ENCODE measurements around the gene L3MBTL1.
"Not testable (repeated sequence)": the region's sequence is repeated elsewhere in the genome, so short reads cannot be mapped to it uniquely, and the experiment has no call there.

Gene L3MBTL1

DNA sequence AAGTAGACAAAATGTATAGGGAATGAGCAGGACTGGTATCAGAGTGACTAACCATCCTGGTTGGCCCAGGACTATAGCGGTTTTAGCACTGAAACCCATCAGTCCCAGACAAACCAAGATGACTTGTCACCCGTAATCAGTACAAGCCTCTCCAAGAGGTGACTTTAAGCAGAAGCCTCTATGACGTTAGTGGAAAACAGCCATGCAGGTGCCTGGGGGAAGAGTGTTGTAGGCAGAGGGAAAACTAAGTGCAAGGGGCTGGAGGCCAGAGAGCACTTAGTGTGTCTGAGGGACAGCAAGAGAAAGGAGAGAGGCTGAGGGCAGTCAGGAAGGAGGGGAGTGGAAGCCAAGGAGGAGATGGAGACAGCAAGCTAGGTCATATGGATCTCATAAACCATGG is 53.5 kb downstream of the L3MBTL1 start:
- no peak for DNase-seq

DNA sequence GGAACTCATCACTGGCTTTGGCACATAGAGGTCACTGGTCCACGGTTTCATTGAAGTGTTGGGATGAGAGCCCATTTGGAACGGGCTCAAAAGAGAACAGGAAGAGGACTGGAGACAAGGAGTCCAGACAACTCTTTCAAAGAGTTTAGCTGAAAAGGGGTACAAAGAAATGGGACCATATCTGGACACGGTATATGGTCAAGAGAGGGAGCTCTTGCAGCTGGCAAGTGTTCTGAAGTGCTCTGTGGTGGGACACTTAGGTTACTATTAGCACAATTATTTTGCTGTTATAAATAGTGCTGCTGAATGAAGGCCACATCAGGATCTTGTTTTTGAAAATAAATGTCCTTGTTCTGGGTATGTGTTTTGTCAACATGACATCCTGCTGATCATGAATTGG is 55.9 kb downstream of the L3MBTL1 start:
- DNase-seq, result no peak

DNA sequence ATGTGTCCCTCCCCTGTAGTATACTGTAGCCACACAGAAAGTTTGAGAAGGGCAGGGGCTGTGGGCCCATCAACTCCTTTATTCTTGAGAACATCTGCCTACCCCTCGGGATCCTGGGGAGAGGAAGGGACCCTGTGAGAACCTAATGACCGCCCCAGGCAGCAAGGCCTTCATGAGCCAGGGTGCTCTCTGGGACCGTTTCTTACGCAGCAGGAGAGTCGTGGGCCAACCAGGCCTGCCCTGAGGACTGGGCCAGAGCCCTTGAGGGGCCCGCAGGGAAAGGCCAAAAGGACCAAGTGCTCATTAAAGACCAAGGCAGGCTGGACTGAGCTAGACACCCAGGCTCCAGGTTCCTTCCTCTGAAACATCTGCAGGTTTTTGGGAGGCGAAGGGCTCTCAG is 56.5 kb downstream of the L3MBTL1 start:
- DNase-seq, result no peak

DNA sequence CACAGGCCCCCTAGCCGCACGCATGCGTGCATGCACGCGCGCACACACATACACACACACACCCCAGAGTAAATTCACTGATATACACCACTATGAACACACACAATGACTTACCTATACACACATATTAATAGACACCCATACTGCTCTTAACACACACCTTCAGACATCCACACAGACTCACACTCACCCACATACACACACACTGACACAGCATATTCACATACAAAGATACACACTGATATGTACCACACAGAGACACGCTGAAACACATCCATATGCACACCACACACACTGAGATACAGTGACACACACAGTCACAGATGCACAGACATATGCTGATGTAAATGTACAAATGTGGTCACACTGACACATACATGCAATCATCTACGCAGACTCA is 57.0 kb downstream of the L3MBTL1 start:
- DNase-seq, result no peak

DNA sequence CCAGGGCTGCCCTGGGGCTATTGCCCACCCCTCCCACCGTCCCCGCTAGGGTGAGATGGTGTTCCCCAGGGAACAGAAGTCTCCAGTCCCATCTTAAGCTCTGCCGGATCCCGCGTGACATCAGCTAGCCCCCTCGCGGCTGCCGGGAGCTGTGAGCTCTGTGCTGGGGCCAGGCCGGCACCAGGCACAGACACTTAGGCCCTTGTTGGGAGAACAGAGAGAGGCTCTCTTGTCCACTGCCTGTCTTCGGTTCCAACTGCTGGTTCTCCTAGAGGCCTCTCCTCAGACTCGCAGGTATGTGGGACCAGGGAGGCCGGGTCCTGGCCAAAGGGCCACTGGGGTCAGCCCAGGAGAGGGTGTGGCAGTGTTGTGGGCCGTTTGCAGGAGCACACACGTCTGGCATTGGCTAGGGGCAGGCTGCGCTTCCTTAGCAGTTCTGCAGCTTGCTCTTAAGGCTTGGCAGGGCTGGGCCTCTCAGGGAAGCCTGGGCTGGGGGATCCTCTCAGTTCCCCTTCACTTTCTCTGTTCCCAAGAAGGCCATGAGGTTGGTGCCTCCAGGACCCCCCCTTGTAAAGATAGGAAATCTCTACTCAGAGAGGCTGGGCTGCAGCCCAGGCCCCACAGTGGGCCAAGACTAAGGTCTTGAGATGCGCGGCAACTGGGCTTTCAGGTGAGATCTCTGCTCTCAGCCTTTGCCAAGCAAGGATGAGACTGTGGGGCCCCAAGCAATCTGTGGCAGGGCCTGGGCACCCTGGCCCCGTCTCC is 57.7 kb downstream of the L3MBTL1 start:
- DNase-seq, result no peak

DNA sequence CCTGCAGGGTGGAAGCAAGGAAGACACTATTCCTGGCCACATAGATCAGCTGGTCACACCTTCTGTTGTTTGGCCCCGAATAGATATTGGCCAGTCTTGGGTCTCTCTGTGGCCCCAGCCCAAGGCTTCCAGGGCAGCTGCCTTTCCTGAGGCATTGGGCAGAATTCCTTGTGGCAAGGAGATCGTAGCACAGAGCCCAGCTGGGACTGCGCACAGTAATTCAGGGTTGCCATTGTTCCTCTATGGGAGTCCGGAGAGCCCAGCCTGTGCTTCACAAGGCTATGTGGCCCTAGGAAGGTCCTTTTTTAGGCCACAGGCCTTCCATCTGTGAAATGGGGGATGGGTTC is 58.2 kb downstream of the L3MBTL1 start:
- no peak for DNase-seq

DNA sequence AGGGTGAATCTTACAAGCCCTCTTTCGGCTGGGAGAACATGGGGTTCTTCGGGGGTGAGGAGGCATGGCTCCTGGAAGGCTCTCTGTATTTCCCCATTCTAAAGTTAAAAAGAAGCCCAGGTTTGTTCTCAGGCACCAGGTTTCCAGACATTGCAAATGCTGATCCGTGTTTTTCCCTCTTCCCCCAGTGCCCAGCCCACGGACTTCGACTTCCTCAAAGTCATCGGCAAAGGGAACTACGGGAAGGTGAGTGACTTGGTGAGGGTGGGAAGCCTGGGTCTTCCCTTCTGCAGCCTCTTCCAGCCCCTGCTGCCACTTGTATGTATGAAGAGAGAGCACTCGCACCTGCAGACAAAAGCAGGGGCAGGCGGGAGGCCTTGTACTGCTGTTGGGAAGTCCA is 60.0 kb downstream of the L3MBTL1 start:
- DNase-seq, result no peak

DNA sequence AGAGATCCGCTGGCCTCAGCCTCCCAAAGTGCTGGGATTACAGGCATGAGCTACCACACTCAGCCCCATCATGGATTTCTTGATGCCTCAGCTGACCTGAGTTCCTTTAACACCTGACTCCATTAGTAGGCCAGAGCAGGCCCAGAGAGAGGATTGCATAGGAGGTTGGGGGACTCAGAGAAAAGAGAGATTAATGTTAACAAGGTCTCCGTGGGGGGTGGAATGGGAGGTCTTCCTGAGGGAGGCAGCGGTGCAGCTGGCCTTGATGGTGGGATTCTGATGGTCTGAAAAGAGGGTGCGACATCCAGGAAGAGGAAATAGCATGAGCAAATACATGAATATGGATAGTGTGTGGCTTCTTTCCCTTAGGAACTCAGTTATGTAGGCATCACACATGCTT is 61.2 kb downstream of the L3MBTL1 start:
- no peak for DNase-seq

DNA sequence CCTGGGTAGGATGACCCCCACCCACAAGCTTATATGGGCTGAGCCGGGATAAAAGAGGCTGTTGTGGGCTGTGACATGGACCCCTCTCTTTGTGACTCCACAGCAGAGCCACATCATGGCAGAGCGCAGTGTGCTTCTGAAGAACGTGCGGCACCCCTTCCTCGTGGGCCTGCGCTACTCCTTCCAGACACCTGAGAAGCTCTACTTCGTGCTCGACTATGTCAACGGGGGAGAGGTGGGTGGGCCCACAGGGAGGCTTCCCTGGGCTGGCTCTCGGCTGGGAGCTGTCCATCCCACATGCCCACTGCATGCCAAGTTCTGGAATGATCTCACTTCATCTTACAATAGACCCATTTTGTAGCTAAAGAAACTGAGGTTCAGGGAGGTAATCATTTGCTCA is 61.8 kb downstream of the L3MBTL1 start:
- DNase-seq, result no peak

DNA sequence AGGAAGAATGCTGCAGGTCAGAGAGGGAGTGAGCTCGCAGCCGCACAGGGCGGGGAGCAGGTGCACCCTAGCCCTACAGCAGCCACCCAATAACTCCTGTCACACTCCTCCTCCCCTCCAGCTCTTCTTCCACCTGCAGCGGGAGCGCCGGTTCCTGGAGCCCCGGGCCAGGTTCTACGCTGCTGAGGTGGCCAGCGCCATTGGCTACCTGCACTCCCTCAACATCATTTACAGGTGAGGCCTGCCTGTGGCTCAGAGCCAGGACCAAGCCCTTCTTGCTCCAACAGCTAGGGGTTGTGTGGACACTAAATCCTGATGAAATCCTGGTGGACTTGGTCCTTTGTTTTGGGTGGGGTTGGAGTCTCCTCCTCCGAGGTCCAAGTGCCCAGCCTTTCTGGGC is 63.0 kb downstream of the L3MBTL1 start:
- DNase-seq, result no peak

DNA sequence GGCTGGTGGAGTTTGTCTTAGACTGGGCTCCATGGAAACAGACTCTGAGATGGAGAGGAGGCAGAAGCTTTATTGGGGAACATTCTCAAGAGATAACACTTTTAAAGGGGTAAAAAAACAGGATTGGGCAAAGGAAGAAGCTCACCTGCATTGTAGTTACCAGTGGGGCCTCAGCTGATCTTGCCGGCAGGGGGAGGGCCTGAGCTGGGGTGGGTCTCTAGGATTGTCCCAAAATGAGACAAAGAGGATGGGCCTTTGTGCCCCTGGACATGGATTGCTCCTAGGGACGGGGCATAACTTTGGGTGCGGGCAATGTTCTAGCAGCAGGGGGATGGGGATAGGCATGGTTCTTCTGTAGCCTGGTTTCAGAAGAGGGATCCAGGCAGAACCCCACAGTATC is 63.8 kb downstream of the L3MBTL1 start:
- no peak for DNase-seq

DNA sequence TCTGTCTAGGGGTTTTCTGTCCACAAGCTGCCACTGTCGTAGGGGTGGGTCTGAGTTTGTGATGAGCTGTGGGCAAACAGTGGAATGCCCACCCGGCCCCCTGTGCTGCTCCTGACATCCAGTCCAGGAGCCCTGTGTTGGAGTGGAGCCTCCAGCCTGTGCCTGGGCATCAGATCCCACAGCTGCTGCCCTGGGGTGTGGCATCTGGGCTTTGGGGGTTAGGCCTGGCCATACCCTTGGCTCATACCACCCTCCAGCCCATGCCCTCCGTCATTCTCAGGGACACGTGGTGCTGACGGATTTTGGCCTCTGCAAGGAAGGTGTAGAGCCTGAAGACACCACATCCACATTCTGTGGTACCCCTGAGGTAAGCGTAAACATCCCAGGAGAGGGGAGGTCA is 64.3 kb downstream of the L3MBTL1 start:
- no peak for DNase-seq

DNA sequence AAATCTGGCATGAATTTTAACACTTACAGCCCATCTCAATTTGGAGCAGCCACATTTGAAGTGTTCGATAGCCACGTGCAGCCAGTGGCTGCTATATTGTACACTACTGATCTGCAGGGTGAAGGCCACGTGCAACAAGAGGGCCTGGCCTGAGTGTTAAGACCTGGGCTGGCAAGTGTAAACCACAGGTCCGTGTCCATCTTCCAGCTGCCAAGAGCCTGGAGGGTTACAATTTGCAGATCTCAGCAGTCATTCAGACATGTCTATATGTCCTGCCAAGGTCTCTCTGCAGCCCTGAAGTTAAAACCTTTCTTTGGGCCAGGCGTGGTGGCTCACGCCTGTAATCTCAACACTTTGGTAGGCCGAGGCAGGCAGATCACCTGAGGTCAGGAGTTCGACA is 65.4 kb downstream of the L3MBTL1 start:
- DNase-seq, result no peak

DNA sequence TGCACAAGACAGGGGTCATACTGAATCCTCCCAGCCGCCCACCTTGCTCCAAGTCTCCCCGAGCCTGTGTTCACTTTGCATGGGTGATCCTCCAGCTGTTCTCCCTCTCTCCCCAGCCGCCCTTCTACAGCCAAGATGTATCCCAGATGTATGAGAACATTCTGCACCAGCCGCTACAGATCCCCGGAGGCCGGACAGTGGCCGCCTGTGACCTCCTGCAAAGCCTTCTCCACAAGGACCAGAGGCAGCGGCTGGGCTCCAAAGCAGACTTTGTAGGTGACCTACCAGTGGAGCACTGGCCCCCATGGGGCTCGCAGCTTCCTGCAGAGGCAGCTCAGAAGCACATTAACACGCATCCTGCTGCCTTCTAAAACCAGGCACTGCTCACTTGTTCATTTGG is 68.6 kb downstream of the L3MBTL1 start:
- DNase-seq, result no peak

DNA sequence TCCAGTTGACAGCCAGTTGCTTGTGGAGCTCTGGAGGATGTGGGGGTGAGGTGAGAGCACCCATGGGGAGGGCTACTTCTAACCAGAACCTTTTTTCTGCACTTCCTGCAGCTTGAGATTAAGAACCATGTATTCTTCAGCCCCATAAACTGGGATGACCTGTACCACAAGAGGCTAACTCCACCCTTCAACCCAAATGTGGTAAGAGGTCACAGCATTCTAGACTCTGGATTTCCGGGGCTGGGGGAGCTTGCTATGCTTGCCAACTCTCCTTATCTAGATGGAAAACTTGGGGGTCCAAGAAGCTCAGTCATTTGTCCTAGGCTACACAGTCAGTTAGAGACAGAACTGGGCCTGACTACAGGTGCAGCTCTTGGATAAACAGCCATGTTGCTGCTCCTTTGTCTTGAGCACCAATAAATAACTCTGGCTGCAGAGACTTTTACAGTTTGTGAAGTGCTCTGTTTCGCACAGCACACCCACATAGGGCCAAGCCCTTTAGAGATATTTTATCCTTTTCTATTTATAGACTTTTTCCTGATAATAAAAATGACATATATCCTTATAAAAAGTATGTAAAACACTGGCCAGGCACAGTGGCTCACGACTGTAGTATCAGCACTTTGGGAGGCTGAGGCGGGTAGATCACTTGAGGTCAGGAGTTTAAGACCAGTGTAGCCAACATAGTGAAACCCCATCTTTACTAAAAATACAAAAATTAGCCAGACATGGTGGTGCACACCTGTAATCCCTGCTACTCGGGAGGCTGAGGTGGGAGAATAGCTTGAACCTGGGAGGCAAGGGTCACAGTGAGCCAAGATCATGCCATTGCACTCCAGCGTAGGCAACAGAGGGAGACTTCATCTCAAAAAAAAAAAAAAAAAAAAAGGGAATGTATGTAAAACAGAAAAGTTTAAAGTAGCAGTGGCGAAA is 72.6 kb downstream of the L3MBTL1 start:
- no peak for DNase-seq

DNA sequence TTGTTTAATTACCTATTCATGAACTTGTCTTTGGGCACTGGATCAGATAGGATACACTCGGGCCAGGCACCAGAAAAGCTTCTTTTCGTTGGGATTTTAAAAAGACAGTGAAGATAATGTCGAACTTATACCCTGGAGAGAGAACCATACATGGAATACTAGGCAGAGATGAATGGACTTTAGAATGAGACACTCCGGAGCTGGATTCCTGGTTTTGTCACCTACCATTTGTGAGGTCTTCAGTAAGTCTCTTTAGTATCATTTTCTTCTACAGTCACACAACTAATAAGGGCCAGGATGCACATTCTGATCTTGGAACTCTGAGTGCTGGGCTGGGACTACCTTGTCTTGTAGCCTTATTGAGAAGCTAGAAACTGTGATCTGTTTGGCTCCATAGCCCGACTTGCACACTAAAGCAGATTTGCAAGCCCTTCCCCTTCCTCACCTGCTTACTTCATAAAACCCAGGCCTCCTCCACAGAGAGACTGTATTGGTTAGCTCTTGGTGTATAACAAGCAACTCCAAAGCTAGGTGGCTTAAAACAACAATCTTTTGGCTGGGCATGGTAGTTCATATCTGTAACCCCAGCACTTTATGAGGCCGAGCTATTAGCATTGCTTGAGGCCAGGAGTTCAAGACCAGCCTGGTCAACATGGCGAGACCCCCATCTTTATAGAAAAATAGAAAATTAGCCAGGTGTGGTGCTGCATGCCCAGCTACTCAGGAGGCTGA is 75.8 kb downstream of the L3MBTL1 start:
- no peak for DNase-seq

DNA sequence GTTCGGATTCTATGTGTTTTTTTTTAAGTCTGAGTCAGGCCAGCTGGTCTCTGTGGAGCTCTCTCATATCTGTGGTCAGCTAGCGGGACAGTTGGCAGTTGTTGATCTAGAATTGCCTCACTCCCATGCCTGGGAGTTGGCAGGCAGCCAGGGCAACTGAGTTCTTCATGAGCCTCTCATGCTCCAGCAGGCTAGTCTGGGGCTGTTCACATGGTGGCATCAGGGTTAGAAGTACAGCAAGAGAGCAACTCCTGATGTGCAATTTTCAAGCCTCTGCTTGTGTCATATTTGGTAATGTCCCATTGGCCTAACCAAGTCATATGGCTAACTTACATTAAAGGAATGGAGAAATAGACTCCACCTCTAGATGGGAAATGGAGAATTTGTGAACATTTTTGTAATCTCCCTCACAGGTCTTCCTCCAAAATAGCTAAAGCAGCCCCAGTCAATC is 76.5 kb downstream of the L3MBTL1 start:
- DNase-seq, result no peak

DNA sequence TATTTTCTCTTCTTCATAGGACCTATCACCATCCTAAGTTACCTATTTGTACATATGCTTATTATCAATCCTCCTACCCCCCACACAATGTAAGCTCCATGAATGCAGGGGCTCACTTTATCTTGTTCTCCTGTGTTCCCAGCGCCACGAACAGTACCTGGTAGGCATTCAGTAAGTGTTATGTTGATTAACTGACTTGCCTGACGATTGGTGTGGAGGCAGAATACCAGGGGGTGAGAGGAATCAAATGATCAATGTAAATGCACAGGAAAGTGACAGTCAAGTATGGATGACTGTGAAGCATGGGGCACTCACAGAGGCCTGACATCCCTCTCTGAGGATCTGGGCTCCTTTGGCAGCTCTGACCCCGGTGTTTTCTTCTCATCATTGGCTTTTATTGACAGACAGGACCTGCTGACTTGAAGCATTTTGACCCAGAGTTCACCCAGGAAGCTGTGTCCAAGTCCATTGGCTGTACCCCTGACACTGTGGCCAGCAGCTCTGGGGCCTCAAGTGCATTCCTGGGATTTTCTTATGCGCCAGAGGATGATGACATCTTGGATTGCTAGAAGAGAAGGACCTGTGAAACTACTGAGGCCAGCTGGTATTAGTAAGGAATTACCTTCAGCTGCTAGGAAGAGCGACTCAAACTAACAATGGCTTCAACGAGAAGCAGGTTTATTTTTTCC is 77.1 kb downstream of the L3MBTL1 start:
- no peak for DNase-seq

DNA sequence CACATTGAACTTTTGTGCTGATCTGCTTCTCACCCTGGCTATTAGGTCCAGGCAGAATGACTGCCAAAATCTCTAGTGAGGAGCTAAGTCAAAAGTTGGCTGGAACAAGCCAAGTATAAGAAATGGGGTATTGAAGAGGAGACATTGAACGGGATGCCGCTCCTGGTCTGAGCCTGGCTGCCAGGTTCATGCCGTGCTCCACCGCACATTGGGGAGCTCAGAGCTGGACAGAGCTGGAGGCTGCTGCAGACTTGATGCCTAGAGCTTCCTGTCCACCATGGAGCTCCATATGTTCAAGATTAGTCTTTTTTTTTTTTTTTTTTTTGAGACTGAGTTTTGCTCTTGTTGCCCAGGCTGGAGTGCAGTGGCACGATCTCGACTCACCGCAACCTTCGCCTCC is 79.1 kb downstream of the L3MBTL1 start:
- DNase-seq, result no peak

DNA sequence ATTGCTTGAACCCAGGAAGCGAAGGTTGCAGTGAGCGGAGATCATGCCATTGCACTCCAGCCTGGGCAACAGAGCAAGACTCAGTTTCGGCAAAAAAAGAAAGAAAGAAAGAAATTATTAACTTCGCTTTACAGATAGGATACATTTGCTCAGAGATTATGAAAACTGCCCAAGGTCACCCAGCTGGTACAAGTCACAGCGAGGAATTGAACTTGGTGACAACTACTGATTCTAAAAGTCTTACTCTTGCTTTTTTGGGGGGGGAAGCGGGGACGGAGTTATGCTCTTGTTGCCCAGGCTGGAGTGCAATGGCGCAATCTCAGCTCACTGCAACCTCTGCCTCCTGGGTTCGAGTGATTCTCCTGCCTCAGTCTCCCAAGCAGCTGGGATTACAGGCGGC is 81.0 kb downstream of the L3MBTL1 start:
- DNase-seq, result not testable (repeated sequence)

DNA sequence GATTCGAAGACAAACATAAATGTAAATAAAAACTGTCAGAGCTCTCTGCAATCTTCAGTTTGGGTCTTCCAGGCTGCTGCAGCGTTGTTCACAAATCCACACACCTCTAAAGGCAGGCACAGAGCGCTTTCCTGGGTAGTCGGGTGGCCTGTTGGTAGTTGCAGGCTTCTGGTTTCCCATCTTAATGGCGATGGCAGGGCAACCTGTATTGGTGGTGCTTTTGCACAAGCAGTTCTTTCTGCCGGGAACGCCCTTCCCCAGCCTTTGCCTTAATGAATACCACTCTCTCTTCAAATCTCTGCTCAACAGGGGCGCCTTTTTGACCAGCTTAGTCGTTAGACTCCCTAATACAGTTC is 82.5 kb downstream of the L3MBTL1 start:
- peak; percentile 4 for DNase-seq

DNA sequence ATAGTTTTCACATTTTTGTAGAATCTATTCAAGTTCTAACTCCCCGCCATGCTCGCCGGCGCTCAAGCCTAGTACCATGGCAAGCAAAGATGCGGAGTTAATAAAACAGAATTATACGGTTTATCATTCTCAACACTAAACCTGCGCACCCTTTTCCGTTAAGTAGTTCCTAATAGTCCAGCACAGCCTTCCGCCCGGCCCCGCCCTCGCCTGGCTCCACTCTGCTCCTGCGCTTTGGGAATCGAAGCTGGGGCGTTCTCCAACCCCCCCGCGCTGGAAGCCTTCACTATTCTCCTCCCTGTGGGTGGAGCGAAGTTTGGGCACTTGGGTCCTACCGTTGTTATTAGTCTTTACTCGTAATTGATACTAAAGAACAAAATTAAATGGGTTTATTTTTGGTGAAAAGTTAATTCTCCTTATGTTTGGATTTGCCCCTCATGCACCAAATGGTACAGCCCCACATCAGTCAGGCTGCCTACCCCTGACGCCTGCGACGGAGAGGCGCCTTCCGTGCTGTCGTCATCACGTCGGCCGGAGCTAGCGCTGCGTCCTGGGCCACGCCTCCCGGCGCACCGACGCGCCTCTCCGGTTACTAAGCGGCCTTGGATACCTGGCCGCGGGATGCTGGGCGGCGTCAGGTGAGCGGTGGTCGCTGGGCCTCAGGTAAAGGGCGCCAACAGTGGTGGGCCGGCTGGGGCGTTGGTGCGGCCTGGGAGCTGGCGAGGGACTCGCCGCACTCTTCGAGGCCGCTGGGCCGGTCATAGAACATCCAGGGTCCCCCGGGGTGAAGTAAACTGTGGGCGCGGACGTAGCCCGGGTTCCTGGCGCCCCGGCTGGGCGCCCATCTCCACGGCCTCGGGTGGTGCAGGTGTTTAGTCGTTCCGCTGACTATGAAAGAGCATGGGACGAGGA is 83.2 kb downstream of the L3MBTL1 start, which contains the start of gene IFT52:
Gene IFT52, plus strand, starts transcription at position 546 of the 912 bp plus-strand sequence. CDS start 3,762 bp downstream, outside the sequence.
- peak; percentile 82 for DNase-seq
